Vagina (tissue), 2 donors: ENCODE results near the gene LNX2.

ENCODE experiments used
- POLR2A ChIP-seq, 2 donors: fragments of 450-650 bp; IDR thresholded peaks; one replicate each; pipeline ENCODE4 v1.6.1; 2017; ENCODE audit warnings: antibody characterized with exemption in 2 of 2, mild to moderate bottlenecking in 2 of 2, moderate library complexity in 2 of 2
- TF ChIP-seq, protein P1 (sequence below), 3 experiments: fragments of 450-650 bp in 2 of 3; fragments of 200-600 bp in 1 of 3; sonication (generic) in 1 of 3; IDR thresholded peaks; one replicate each; pipeline ENCODE4 v1.5.1; 2017 to 2019; ENCODE audit warnings: antibody characterized with exemption in 3 of 3, mild to moderate bottlenecking in 2 of 3, moderate library complexity in 2 of 3

DNA sequence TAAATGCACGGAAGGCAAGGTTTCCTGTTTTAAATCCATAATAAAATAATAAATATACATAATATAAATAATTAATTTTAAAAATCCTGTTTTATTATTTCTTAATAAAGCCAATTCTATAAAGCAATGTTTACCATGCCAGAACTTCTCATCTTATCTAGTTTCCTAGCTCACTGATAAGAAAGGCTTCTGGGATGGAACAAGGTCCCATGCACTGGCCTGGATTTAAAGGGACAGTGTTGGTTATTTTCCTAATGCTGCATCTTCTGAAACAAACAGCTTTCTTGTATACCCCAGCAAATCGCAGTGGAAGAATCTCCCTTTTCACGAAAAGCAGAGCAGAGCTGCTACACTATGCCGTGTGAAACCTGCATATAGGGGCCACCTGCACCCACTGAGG is 68.8 kb downstream of the LNX2 start:
- TF ChIP-seq, protein P1, sequence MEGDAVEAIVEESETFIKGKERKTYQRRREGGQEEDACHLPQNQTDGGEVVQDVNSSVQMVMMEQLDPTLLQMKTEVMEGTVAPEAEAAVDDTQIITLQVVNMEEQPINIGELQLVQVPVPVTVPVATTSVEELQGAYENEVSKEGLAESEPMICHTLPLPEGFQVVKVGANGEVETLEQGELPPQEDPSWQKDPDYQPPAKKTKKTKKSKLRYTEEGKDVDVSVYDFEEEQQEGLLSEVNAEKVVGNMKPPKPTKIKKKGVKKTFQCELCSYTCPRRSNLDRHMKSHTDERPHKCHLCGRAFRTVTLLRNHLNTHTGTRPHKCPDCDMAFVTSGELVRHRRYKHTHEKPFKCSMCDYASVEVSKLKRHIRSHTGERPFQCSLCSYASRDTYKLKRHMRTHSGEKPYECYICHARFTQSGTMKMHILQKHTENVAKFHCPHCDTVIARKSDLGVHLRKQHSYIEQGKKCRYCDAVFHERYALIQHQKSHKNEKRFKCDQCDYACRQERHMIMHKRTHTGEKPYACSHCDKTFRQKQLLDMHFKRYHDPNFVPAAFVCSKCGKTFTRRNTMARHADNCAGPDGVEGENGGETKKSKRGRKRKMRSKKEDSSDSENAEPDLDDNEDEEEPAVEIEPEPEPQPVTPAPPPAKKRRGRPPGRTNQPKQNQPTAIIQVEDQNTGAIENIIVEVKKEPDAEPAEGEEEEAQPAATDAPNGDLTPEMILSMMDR (IDR thresholded peaks at IDR 0.05): no peak
- no peak for TF ChIP-seq POLR2A (IDR thresholded peaks at IDR 0.05)
